Measurements from ENCODE around the gene LCAT.

- TF ChIP-seq, protein P1, sequence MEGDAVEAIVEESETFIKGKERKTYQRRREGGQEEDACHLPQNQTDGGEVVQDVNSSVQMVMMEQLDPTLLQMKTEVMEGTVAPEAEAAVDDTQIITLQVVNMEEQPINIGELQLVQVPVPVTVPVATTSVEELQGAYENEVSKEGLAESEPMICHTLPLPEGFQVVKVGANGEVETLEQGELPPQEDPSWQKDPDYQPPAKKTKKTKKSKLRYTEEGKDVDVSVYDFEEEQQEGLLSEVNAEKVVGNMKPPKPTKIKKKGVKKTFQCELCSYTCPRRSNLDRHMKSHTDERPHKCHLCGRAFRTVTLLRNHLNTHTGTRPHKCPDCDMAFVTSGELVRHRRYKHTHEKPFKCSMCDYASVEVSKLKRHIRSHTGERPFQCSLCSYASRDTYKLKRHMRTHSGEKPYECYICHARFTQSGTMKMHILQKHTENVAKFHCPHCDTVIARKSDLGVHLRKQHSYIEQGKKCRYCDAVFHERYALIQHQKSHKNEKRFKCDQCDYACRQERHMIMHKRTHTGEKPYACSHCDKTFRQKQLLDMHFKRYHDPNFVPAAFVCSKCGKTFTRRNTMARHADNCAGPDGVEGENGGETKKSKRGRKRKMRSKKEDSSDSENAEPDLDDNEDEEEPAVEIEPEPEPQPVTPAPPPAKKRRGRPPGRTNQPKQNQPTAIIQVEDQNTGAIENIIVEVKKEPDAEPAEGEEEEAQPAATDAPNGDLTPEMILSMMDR (IDR thresholded peaks at IDR 0.05) = no peak
- TF ChIP-seq POLR2A (IDR thresholded peaks at IDR 0.05) = no peak
Measured at GRCh38 chr16:67892375-67892774, 51.5 kb downstream of the LCAT start.
